SU-DHL-6 (cell line): ENCODE measurements around the gene ZRANB3.
A peak's percentile ranks its signal among the peaks of the same experiment; 100 is the strongest.

Source experiments
- H2AFZ ChIP-seq: fragments of 200-600 bp; sonication (generic); 2 replicates; pipeline ENCODE4 v1.6.1; 2014; ENCODE audit warnings: low read depth, mild to moderate bottlenecking, moderate library complexity, mixed read lengths, antibody characterized with exemption, low read length; ENCODE audit not compliant: severe bottlenecking
- H3F3A ChIP-seq: fragments of 200-600 bp; shearing (Covaris generic); 2 replicates; pipeline ENCODE4 v1.6.0; 2016; ENCODE audit warnings: antibody characterized with exemption, mild to moderate bottlenecking; ENCODE audit not compliant: insufficient read depth
- H3K27ac ChIP-seq: fragments of 200-600 bp; sonication (generic); 2 replicates; pipeline ENCODE4 v1.5.1; 2016; ENCODE audit warnings: low read depth, mild to moderate bottlenecking, low read length, moderate library complexity, mixed read lengths
- H3K27me3 ChIP-seq: fragments of 200-600 bp; sonication (generic), shearing (Covaris generic); 2 replicates; pipeline ENCODE4 v1.6.0; 2014; ENCODE audit warnings: mild to moderate bottlenecking, low read length
- H3K36me3 ChIP-seq: fragments of 200-600 bp; sonication (generic); 2 replicates; pipeline ENCODE4 v1.6.1; 2014; ENCODE audit warnings: mild to moderate bottlenecking, low read length, mixed read lengths
- H3K4me2 ChIP-seq: fragments of 300-600, 200-600 bp; shearing (Covaris generic), sonication (generic); 2 replicates; pipeline ENCODE4 v1.6.0; 2014; ENCODE audit warnings: low read length, low read depth, mild to moderate bottlenecking; ENCODE audit not compliant: poor library complexity, severe bottlenecking
- H3K4me3 ChIP-seq: fragments of 200-600 bp; sonication (generic); 2 replicates; pipeline ENCODE4 v1.5.1; 2014; ENCODE audit warnings: antibody characterized with exemption, low read length, mild to moderate bottlenecking, mixed read lengths; ENCODE audit not compliant: insufficient read depth, poor library complexity, severe bottlenecking
- H3K79me2 ChIP-seq: fragments of 200-600 bp; sonication (generic); 2 replicates; pipeline ENCODE4 v1.6.1; 2014; ENCODE audit warnings: mild to moderate bottlenecking, low read length, moderate library complexity; ENCODE audit not compliant: insufficient read depth
- H3K9ac ChIP-seq: fragments of 200-600 bp; sonication (generic); 2 replicates; pipeline ENCODE4 v1.7.0; 2014; ENCODE audit warnings: mild to moderate bottlenecking, low read length
- H3K9me2 ChIP-seq: fragments of 200-600 bp; sonication (generic); replicated peaks from 2 replicates; pipeline ENCODE4 v1.6.1; 2014; ENCODE audit warnings: low read length; ENCODE audit not compliant: insufficient read depth
- H3K9me3 ChIP-seq: fragments of 200-600 bp; sonication (generic); 2 replicates; pipeline ENCODE4 v1.6.1; 2014; ENCODE audit warnings: low read length, mixed read lengths; ENCODE audit not compliant: insufficient read depth
- H4K20me1 ChIP-seq: fragments of 200-600 bp; sonication (generic); 2 replicates; pipeline ENCODE4 v1.6.1; 2014; ENCODE audit warnings: low read depth, mild to moderate bottlenecking, antibody characterized with exemption, low read length, moderate library complexity, mixed read lengths
- EZH2phosphoT487 ChIP-seq: fragments of 200-600 bp; sonication (generic), shearing (Covaris generic); conservative IDR thresholded peaks from 2 replicates; pipeline ENCODE4 v1.6.1; 2018; ENCODE audit warnings: mild to moderate bottlenecking, antibody characterized with exemption, low read length, moderate library complexity, mixed read lengths
- TF ChIP-seq, protein P1 (sequence below): fragments of 200-600 bp; sonication (generic); IDR thresholded peaks from one replicate; pipeline ENCODE4 v1.5.1; 2017; ENCODE audit warnings: antibody characterized with exemption, mild to moderate bottlenecking, low read length, moderate library complexity; ENCODE audit not compliant: insufficient read depth, poor library complexity, severe bottlenecking

The ZRANB3 gene

GRCh38 chr2:135528006-135528405 is 3.0 kb downstream of the ZRANB3 start:
- H3K9ac ChIP-seq: no peak overlapping the region
- peak overlapping the region; percentile 85 for H3K4me2 ChIP-seq
- no peaks in the 10 kb centered on the region for H3K9me2 ChIP-seq
- TF ChIP-seq, protein P1, sequence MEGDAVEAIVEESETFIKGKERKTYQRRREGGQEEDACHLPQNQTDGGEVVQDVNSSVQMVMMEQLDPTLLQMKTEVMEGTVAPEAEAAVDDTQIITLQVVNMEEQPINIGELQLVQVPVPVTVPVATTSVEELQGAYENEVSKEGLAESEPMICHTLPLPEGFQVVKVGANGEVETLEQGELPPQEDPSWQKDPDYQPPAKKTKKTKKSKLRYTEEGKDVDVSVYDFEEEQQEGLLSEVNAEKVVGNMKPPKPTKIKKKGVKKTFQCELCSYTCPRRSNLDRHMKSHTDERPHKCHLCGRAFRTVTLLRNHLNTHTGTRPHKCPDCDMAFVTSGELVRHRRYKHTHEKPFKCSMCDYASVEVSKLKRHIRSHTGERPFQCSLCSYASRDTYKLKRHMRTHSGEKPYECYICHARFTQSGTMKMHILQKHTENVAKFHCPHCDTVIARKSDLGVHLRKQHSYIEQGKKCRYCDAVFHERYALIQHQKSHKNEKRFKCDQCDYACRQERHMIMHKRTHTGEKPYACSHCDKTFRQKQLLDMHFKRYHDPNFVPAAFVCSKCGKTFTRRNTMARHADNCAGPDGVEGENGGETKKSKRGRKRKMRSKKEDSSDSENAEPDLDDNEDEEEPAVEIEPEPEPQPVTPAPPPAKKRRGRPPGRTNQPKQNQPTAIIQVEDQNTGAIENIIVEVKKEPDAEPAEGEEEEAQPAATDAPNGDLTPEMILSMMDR: no peak
- no peak for TF ChIP-seq EZH2phosphoT487
- no peaks in the 10 kb centered on the region for H3K9me3 ChIP-seq
- H3K4me3 ChIP-seq: no peak overlapping the region
- H4K20me1 ChIP-seq: 0 out of 2 replicates have a peak, but pooled peaks cover 4% of the 10 kb centered on the region
- H3K27ac ChIP-seq: no peak overlapping the region
- H3K27me3 ChIP-seq: no peaks in the 10 kb centered on the region
- H3K79me2 ChIP-seq: peaks cover 73% of the 10 kb centered on the region
- H2AFZ ChIP-seq: no peak overlapping the region
- H3F3A ChIP-seq: peaks cover 5% of the 10 kb centered on the region; the same call in 1 of the 2 replicates
- peaks cover 6% of the 10 kb centered on the region; the same call in 1 of the 2 replicates for H3K36me3 ChIP-seq

GRCh38 chr2:135525786-135526185 is 5.2 kb downstream of the ZRANB3 start:
- Histone ChIP-seq H3K9ac (no peak overlapping the region), H3K79me2 (peaks cover 78% of the 10 kb centered on the region), H3K9me3 (no peaks in the 10 kb centered on the region), H3K27ac (no peak overlapping the region), H3K27me3 (no peaks in the 10 kb centered on the region), H3K36me3 (peaks cover 6% of the 10 kb centered on the region; the same call in 1 of the 2 replicates), H3K9me2 (no peaks in the 10 kb centered on the region), H3K4me2 (no peak overlapping the region), H2AFZ (no peak overlapping the region), H4K20me1 (no peaks in the 10 kb centered on the region), H3K4me3 (no peak overlapping the region), H3F3A (peaks cover 5% of the 10 kb centered on the region; the same call in 1 of the 2 replicates)
- TF ChIP-seq, protein P1: no peak
- no peak for TF ChIP-seq EZH2phosphoT487

DNA sequence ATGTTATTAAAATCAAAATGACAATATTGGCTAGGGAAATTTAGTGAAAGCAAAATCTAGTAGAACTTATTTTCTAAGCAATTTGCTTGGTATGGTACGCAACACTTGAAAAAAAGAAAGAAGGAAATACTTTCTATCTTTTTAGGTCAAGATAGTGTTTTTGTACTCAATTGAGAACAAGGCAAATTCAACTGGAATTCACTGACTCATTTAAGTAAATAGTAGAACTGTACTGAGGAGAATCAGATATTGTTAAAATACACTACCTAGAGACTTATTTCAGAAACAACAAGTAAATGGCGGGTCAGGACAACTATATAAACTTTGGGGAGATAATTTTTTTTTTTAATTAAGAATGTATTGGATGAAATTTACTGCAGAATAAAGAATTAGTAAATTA is 18.9 kb downstream of the ZRANB3 start:
- Histone ChIP-seq H3K27ac (no peak overlapping the region), H3K27me3 (no peaks in the 10 kb centered on the region), H3K4me3 (no peak overlapping the region), H2AFZ (no peak overlapping the region), H3K36me3 (no peaks in the 10 kb centered on the region; the same call in 1 of the 2 replicates), H3K9ac (no peak overlapping the region), H3K9me3 (no peaks in the 10 kb centered on the region), H3K4me2 (no peak overlapping the region), H3K9me2 (no peaks in the 10 kb centered on the region), H3F3A (no peaks in the 10 kb centered on the region), H3K79me2 (0 out of 2 replicates have a peak, but pooled peaks cover 3% of the 10 kb centered on the region), H4K20me1 (0 out of 2 replicates have a peak, but pooled peaks cover 3% of the 10 kb centered on the region)
- no peak for TF ChIP-seq EZH2phosphoT487
- TF ChIP-seq, protein P1: no peak
